Glutamatergic neuron (in vitro differentiated cells): ENCODE data around the gene HTR4. TPM values are rescaled to one million over a fixed set of nuclear protein-coding genes. Genes with fewer than 3 reads are reported as not detected.
"Not testable (repeated sequence)": the region's sequence is repeated elsewhere in the genome, so short reads cannot be mapped to it uniquely, and the experiment has no call there.

Source experiments
- DNase-seq: peaks from one replicate; pipeline ENCODE4 v3.0.0; 2022
- H3K27ac Mint-ChIP-seq: one replicate; pipeline ENCODE4 v1.8.0; 2020; ENCODE audit warnings: mild to moderate bottlenecking, mixed read lengths, inconsistent platforms; ENCODE audit not compliant: unreplicated experiment
- H3K27me3 Mint-ChIP-seq: one replicate; pipeline ENCODE4 v1.8.0; 2020; ENCODE audit warnings: mild to moderate bottlenecking, moderate library complexity, mixed read lengths, inconsistent platforms; ENCODE audit not compliant: unreplicated experiment
- H3K36me3 Mint-ChIP-seq: one replicate; pipeline ENCODE4 v1.8.0; 2020; ENCODE audit warnings: mild to moderate bottlenecking, mixed read lengths, inconsistent platforms; ENCODE audit not compliant: unreplicated experiment
- H3K4me1 Mint-ChIP-seq: one replicate; pipeline ENCODE4 v1.8.0; 2020; ENCODE audit warnings: mild to moderate bottlenecking, low read depth, mixed read lengths, inconsistent platforms; ENCODE audit not compliant: unreplicated experiment
- H3K4me3 Mint-ChIP-seq: one replicate; pipeline ENCODE4 v1.8.0; 2020; ENCODE audit warnings: mild to moderate bottlenecking, mixed read lengths, inconsistent platforms; ENCODE audit not compliant: unreplicated experiment
- H3K9me3 Mint-ChIP-seq: one replicate; pipeline ENCODE4 v1.8.0; 2020; ENCODE audit warnings: mild to moderate bottlenecking, moderate library complexity, mixed read lengths, inconsistent platforms; ENCODE audit not compliant: unreplicated experiment
- total RNA-seq: library from RNA; stranded (reverse); fragmentation: NEBNext Ultra II Directional; extraction: Animal tissue kit (Norgen Biotek cat#: 25700); gene quantifications from one replicate; pipeline ENCODE4 v1.2.1, GENCODE V29; 2021; ENCODE audit not compliant: unreplicated experiment
- TF ChIP-seq, protein P1 (sequence below): fragments of 200-600 bp; sonication (generic); IDR thresholded peaks from one replicate; pipeline ENCODE4 v1.5.0; 2021; ENCODE audit not compliant: partially characterized antibody, unreplicated experiment

The HTR4 gene
- total RNA-seq, 1 donor from 2014 or later = not detected

DNA sequence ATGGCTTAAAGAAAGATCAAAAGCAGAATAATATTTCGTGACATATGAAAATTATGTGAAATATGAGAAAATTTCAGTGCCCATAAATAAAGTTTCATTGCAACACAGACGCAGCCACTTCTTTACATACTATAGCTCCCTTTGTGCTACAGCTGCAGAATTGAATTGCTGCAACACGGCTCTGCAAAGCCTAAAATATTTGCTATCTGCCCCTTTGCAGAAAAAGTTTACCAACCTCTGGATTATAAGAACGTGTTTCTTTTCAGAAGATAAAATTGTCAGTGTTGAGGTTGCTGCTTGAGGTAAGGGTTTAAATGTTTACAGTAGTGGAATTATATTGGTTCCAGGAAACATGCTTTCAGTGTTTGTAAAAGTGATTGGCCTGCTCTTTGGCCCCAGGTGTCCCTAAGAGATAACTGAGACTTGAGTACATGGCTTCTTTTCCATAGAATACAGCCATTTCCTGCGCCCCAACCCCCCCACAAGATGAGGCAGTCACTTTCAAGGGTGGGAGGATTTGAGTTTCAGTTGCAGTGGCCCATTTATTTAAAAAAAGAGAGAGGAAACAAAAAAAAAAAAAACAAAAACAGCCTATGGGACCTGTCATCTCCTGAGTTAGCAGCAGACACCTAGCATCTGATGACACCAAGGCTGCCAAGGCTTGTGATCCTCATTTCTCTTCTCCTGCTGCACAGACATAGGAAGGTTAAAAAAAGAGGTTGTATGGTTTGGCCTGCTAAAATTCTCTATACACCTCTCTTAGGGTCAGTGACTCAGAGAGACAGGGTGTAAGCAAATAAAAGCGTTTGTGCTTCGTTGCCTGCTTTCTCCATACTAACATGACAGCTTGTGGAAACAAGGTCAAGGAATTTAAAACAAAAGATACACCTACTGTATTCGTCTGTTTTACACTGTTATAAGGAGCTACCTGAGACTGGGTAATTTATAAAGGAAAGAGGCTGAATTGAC lies 28.0 kb upstream of the HTR4 start:
- DNase-seq = no peak
- Mint-ChIP-seq H3K27me3 (no peaks in the 10 kb centered on the region), H3K9me3 (no peaks in the 10 kb centered on the region), H3K4me1 (no peaks in the 10 kb centered on the region), H3K4me3 (no peak overlapping the region), H3K36me3 (no peaks in the 10 kb centered on the region), H3K27ac (no peak overlapping the region)
- TF ChIP-seq, protein P1, sequence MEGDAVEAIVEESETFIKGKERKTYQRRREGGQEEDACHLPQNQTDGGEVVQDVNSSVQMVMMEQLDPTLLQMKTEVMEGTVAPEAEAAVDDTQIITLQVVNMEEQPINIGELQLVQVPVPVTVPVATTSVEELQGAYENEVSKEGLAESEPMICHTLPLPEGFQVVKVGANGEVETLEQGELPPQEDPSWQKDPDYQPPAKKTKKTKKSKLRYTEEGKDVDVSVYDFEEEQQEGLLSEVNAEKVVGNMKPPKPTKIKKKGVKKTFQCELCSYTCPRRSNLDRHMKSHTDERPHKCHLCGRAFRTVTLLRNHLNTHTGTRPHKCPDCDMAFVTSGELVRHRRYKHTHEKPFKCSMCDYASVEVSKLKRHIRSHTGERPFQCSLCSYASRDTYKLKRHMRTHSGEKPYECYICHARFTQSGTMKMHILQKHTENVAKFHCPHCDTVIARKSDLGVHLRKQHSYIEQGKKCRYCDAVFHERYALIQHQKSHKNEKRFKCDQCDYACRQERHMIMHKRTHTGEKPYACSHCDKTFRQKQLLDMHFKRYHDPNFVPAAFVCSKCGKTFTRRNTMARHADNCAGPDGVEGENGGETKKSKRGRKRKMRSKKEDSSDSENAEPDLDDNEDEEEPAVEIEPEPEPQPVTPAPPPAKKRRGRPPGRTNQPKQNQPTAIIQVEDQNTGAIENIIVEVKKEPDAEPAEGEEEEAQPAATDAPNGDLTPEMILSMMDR = no peak

- no peak overlapping the region for H3K4me3 Mint-ChIP-seq
- H3K27me3 Mint-ChIP-seq = no peaks in the 10 kb centered on the region
- no peak for DNase-seq
- H3K9me3 Mint-ChIP-seq = no peaks in the 10 kb centered on the region
- TF ChIP-seq, protein P1 = no peak
- H3K27ac Mint-ChIP-seq = no peak overlapping the region
- no peaks in the 10 kb centered on the region for H3K36me3 Mint-ChIP-seq
- H3K4me1 Mint-ChIP-seq = no peaks in the 10 kb centered on the region
These were observed 27.1 kb upstream of the HTR4 start for GRCh38 chr5:148681157-148682057.

DNA sequence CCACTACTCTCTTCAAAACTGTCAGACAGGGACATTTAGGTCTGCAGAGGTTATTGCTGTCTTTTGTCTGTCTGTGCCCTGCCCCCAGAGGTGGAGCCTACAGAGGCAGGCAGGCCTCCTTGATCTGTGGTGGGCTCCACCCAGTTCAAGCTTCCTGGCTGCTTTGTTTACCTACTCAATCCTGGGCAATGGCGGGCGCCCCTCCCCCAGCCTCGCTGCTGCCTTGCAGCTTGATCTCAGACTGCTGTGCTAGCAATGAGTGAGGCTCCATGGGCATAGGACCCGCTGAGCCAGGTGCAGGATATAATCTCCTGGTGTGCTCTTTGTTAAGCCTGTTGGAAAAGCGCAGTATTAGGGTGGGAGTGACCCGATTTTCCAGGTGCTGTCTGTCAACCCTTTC lies 19.4 kb upstream of the HTR4 start:
- H3K36me3 Mint-ChIP-seq, H3K4me3 Mint-ChIP-seq, H3K9me3 Mint-ChIP-seq, H3K4me1 Mint-ChIP-seq, H3K27me3 Mint-ChIP-seq, H3K27ac Mint-ChIP-seq, DNase-seq: not testable (repeated sequence)

DNA sequence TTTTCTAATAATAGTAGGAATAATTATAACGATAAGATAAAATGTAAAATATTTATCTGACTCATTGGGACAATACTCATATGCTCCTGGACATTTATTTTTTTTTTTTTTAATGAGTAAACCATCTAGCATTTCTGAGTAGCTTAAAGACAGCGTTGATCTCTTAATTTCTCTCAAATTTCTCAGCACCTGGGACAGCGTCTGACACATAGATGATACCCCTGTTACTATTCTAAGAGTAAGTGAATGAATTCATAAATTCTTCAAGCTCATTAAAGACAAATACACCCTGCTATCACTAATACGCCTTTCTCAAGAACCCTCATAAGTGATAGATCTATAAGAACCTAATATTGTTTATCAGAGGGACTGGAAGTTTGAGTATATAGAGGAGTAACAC lies 12.0 kb upstream of the HTR4 start:
- Mint-ChIP-seq H3K9me3 (no peaks in the 10 kb centered on the region), H3K27me3 (no peaks in the 10 kb centered on the region), H3K27ac (no peak overlapping the region), H3K36me3 (no peaks in the 10 kb centered on the region), H3K4me3 (no peak overlapping the region), H3K4me1 (no peaks in the 10 kb centered on the region)
- TF ChIP-seq, protein P1 = no peak
- no peak for DNase-seq

- H3K4me3 Mint-ChIP-seq = no peak overlapping the region
These were observed 11.1 kb upstream of the HTR4 start for GRCh38 chr5:148665431-148665830.

More at GRCh38 chr5:148665431-148665830, 11.1 kb upstream of the HTR4 start:
- H3K27me3 Mint-ChIP-seq = no peaks in the 10 kb centered on the region
- no peak for DNase-seq
- no peaks in the 10 kb centered on the region for H3K4me1 Mint-ChIP-seq
- TF ChIP-seq, protein P1 = no peak
- H3K9me3 Mint-ChIP-seq = no peaks in the 10 kb centered on the region
- H3K36me3 Mint-ChIP-seq = no peaks in the 10 kb centered on the region
- H3K27ac Mint-ChIP-seq = no peak overlapping the region
